WTC11 (cell line): Measurements from ENCODE around the gene MAST4. TPM values are rescaled to one million over a fixed set of nuclear protein-coding genes. Genes with fewer than 3 reads are reported as not detected.

Experiments
- ATAC-seq: fragments of 200-7000 bp; cut with Tn5 transposase; 2 replicates; pipeline ENCODE4 v1.10.0; 2021; ENCODE audit warnings: mild to moderate bottlenecking, moderate library complexity
- CTCF ChIA-PET: fragments of 300-600 bp; sonication (Branson Sonifier 250); formaldehyde crosslinking; loops from one replicate; lab custom pipeline; 2021; ENCODE audit warnings: antibody characterized with exemption; lab: Charles Lee
- POLR2A ChIA-PET: fragments of 350-600 bp; sonication (Branson Sonifier 250); formaldehyde crosslinking; loops from one replicate; lab custom pipeline; 2021; ENCODE audit warnings: antibody characterized with exemption; lab: Charles Lee
- DNase-seq: peaks from one replicate; pipeline ENCODE4 v3.0.0; 2021; ENCODE audit warnings: low spot score
- H3K27ac Mint-ChIP-seq: 2 replicates; pipeline ENCODE4 v1.8.0; 2021; ENCODE audit warnings: mixed read lengths
- H3K27me3 Mint-ChIP-seq: 2 replicates; pipeline ENCODE4 v1.8.0; 2021; ENCODE audit warnings: low read depth, mild to moderate bottlenecking, moderate library complexity, mixed read lengths
- H3K36me3 Mint-ChIP-seq: 2 replicates; pipeline ENCODE4 v1.8.0; 2021; ENCODE audit warnings: mixed read lengths
- H3K4me1 Mint-ChIP-seq: 2 replicates; pipeline ENCODE4 v1.8.0; 2022; ENCODE audit warnings: mixed read lengths
- H3K4me3 Mint-ChIP-seq: 2 replicates; pipeline ENCODE4 v1.8.0; 2021; ENCODE audit warnings: mild to moderate bottlenecking, moderate library complexity, mixed read lengths
- H3K9me3 Mint-ChIP-seq: 2 replicates; pipeline ENCODE4 v1.8.0; 2021; ENCODE audit warnings: mixed read lengths
- ATF3 ChIP-seq: sonication (generic); formaldehyde crosslinking; conservative IDR thresholded peaks from 2 replicates; pipeline ENCODE4 v1.8.1; 2022; ENCODE audit warnings: mild to moderate bottlenecking, missing genetic modification reagents
- CBFB ChIP-seq: sonication (generic); formaldehyde crosslinking; IDR thresholded peaks from 2 replicates; pipeline ENCODE4 v1.8.1; 2022; ENCODE audit warnings: mild to moderate bottlenecking, low read depth, missing genetic modification reagents
- CDX4 ChIP-seq: fragments of 250-450 bp; sonication (Bioruptor Pico); IDR thresholded peaks from 2 replicates; pipeline ENCODE4 v1.9.0; 2021; ENCODE audit warnings: moderate library complexity, mild to moderate bottlenecking, inconsistent platforms, borderline replicate concordance
- E2F1 ChIP-seq: sonication (generic); formaldehyde crosslinking; IDR thresholded peaks from 2 replicates; pipeline ENCODE4 v1.8.0; 2022; ENCODE audit warnings: mild to moderate bottlenecking, missing genetic modification reagents
- E2F5 ChIP-seq: sonication (generic); formaldehyde crosslinking; IDR thresholded peaks from 2 replicates; pipeline ENCODE4 v1.8.1; 2022; ENCODE audit warnings: mild to moderate bottlenecking, moderate library complexity, missing genetic modification reagents
- ETV6 ChIP-seq: sonication (generic); formaldehyde crosslinking; IDR thresholded peaks from 2 replicates; pipeline ENCODE4 v1.8.1; 2022; ENCODE audit warnings: mild to moderate bottlenecking, missing genetic modification reagents
- FOXP4 ChIP-seq: sonication (generic); formaldehyde crosslinking; IDR thresholded peaks from 2 replicates; pipeline ENCODE4 v1.8.0; 2022; ENCODE audit warnings: mild to moderate bottlenecking, missing genetic modification reagents
- GABPB1 ChIP-seq: sonication (generic); formaldehyde crosslinking; IDR thresholded peaks from 2 replicates; pipeline ENCODE4 v1.8.1; 2023; ENCODE audit warnings: mild to moderate bottlenecking, missing genetic modification reagents
- GRHL2 ChIP-seq: fragments of 250-450 bp; sonication (Bioruptor Pico); IDR thresholded peaks from 2 replicates; pipeline ENCODE4 v1.8.0; 2022; ENCODE audit warnings: mild to moderate bottlenecking, moderate library complexity; ENCODE audit not compliant: insufficient replicate concordance, severe bottlenecking
- MLX ChIP-seq: sonication (generic); formaldehyde crosslinking; IDR thresholded peaks from 2 replicates; pipeline ENCODE4 v1.8.1; 2023; ENCODE audit warnings: mild to moderate bottlenecking, missing genetic modification reagents, moderate library complexity
- MXD4 ChIP-seq: fragments of 250-450 bp; sonication (Bioruptor Pico); IDR thresholded peaks from 2 replicates; pipeline ENCODE4 v1.8.0; 2021; ENCODE audit warnings: mild to moderate bottlenecking, moderate library complexity, borderline replicate concordance
- NR1H2 ChIP-seq: sonication (generic); formaldehyde crosslinking; IDR thresholded peaks from 2 replicates; pipeline ENCODE4 v1.9.0; 2021; ENCODE audit warnings: mild to moderate bottlenecking, moderate library complexity, missing genetic modification reagents
- OVOL2 ChIP-seq: fragments of 250-450 bp; sonication (Bioruptor Pico); IDR thresholded peaks from 2 replicates; pipeline ENCODE4 v1.9.0; 2021; ENCODE audit warnings: mild to moderate bottlenecking, borderline replicate concordance
- PREB ChIP-seq: sonication (generic); formaldehyde crosslinking; IDR thresholded peaks from 2 replicates; pipeline ENCODE4 v1.8.1; 2022; ENCODE audit warnings: mild to moderate bottlenecking, missing genetic modification reagents, moderate library complexity, borderline replicate concordance
- STAT6 ChIP-seq: sonication (generic); formaldehyde crosslinking; conservative IDR thresholded peaks from 2 replicates; pipeline ENCODE4 v1.8.1; 2023; ENCODE audit warnings: mild to moderate bottlenecking, low read depth, missing genetic modification reagents, moderate library complexity
- TEAD1 ChIP-seq: sonication (generic); formaldehyde crosslinking; IDR thresholded peaks from 2 replicates; pipeline ENCODE4 v1.8.0; 2022; ENCODE audit warnings: mild to moderate bottlenecking, missing genetic modification reagents
- TP53 ChIP-seq: sonication (generic); formaldehyde crosslinking; IDR thresholded peaks from 2 replicates; pipeline ENCODE4 v1.8.1; 2023; ENCODE audit warnings: mild to moderate bottlenecking, missing genetic modification reagents
- ZNF425 ChIP-seq: fragments of 250-450 bp; sonication (Bioruptor Pico); conservative IDR thresholded peaks from 2 replicates; pipeline ENCODE4 v1.9.0; 2021; ENCODE audit warnings: mild to moderate bottlenecking
- total RNA-seq: library from RNA; stranded (reverse); gene quantifications from 3 replicates; pipeline ENCODE4 v1.2.3, GENCODE V29; 2021

The MAST4 gene
- total RNA-seq, 1 experiment from 2014 or later, result 8.0 TPM

GRCh38 chr5:67011422-67011821 is 415.2 kb downstream of the MAST4 start (continued):
- no peak for TF ChIP-seq NR1H2 (CRISPR knock-in tag)
- TF ChIP-seq ETV6 (CRISPR knock-in tag), result no peak
- TF ChIP-seq ATF3 (CRISPR knock-in tag), result no peak
- TF ChIP-seq MXD4 (CRISPR knock-in tag), result no peak
- TF ChIP-seq CBFB (CRISPR knock-in tag), result no peak

- DNase-seq, result no peak
- ChIA-PET POLR2A (no interaction called here), CTCF (no interaction called here)
- H3K4me1 Mint-ChIP-seq, result peaks cover 32% of the 10 kb centered on the region
- no peak overlapping the region for H3K27ac Mint-ChIP-seq
- no peak for ATAC-seq
- no peak overlapping the region for H3K4me3 Mint-ChIP-seq
- TF ChIP-seq E2F1 (CRISPR knock-in tag), result no peak
- TF ChIP-seq PREB (CRISPR knock-in tag), result no peak
- TF ChIP-seq TP53 (CRISPR knock-in tag), result no peak
- no peaks in the 10 kb centered on the region for H3K36me3 Mint-ChIP-seq
- no peaks in the 10 kb centered on the region for H3K9me3 Mint-ChIP-seq
- peaks cover 21% of the 10 kb centered on the region for H3K27me3 Mint-ChIP-seq
Observed at GRCh38 chr5:67012171-67012570, 416.0 kb downstream of the MAST4 start.

- Mint-ChIP-seq H3K27ac (no peak overlapping the region), H3K27me3 (peaks cover 21% of the 10 kb centered on the region), H3K4me3 (no peak overlapping the region), H3K36me3 (no peaks in the 10 kb centered on the region), H3K4me1 (peaks cover 32% of the 10 kb centered on the region), H3K9me3 (no peaks in the 10 kb centered on the region)
- no peak for ATAC-seq
- no peak for DNase-seq
- TF ChIP-seq TP53 (CRISPR knock-in tag) (no peak), GRHL2 (CRISPR knock-in tag) (no peak), OVOL2 (CRISPR knock-in tag) (no peak), FOXP4 (no peak), ETV6 (CRISPR knock-in tag) (no peak), STAT6 (CRISPR knock-in tag) (no peak)
- POLR2A ChIA-PET, result no interaction called here
- CTCF ChIA-PET, result no interaction called here
Observed at GRCh38 chr5:67013719-67014118, 417.5 kb downstream of the MAST4 start.

- ChIA-PET POLR2A (no interaction called here), CTCF (no interaction called here)
- Mint-ChIP-seq H3K4me1 (peaks cover 36% of the 10 kb centered on the region), H3K4me3 (no peak overlapping the region), H3K27me3 (peaks cover 21% of the 10 kb centered on the region), H3K27ac (no peak overlapping the region), H3K9me3 (no peaks in the 10 kb centered on the region), H3K36me3 (no peaks in the 10 kb centered on the region)
- DNase-seq (no peak), ATAC-seq (no peak)
- no peak for TF ChIP-seq NR1H2 (CRISPR knock-in tag)
- TF ChIP-seq GABPB1 (CRISPR knock-in tag), result no peak
- TF ChIP-seq OVOL2 (CRISPR knock-in tag), result no peak
- no peak for TF ChIP-seq E2F5
- TF ChIP-seq MLX (CRISPR knock-in tag), result no peak
- no peak for TF ChIP-seq CDX4 (CRISPR knock-in tag)
- no peak for TF ChIP-seq ZNF425 (CRISPR knock-in tag)
- no peak for TF ChIP-seq TEAD1 (CRISPR knock-in tag)
Observed at GRCh38 chr5:67014191-67014590, 418.0 kb downstream of the MAST4 start.
